GM18499 (cell line): ENCODE measurements around the gene PPM1L.

ENCODE experiments used
- ATAC-seq: cut with Tn5 transposase; IDR thresholded peaks from one replicate; pipeline ENCODE4 v1.9.1; 2021; ENCODE audit warnings: moderate number of reproducible peaks; ENCODE audit not compliant: insufficient read depth, unreplicated experiment

The PPM1L gene

GRCh38 chr3:161025911-161026310, 269.9 kb downstream of the PPM1L start:
- no peak for ATAC-seq

- no peak for ATAC-seq
These were observed 270.8 kb downstream of the PPM1L start for GRCh38 chr3:161026612-161027510.

- no peak for ATAC-seq
These were observed 272.6 kb downstream of the PPM1L start for GRCh38 chr3:161028555-161029153.

DNA sequence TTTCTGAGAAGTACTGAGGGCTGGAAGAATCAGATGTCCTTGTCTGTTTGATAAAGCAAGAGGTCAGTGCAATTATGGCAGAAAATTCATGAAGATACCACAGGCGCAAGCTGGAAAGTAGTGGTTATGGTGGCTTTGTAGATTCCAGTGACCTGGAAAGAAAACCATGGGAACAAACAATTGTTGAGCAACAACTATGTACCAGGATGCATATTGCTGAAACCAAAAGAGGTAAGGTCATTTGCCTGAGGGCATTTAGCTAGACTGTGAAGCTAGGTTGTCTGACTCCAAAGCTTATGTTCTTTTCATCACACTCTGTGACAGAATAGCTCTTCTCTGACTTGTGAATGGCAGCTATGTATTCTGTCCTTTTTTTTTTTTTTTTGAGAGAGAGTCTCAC, 275.1 kb downstream of the PPM1L start:
- no peak for ATAC-seq

- ATAC-seq, result peak; percentile 89
These were observed 279.0 kb downstream of the PPM1L start for GRCh38 chr3:161034913-161035550.

GRCh38 chr3:161035711-161036110, 279.7 kb downstream of the PPM1L start:
- ATAC-seq, result no peak

DNA sequence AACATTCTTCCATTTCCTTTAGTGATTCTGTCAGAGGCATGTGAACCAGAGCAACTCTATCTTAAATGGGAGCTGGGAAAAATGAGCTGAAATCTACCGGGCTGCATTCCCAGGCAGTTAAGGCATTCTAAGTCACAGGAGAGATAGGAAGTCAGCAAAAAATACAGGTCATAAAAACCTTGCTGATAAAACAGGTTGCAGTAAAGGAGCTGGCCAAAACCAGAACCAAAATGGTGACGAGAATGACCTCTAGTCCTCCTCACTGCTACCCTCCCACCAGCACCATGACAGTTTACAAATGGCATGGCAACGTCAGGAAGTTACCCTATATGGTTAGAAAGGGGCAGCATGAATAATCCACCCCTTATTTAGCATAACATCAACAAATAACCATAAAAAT, 282.7 kb downstream of the PPM1L start:
- no peak for ATAC-seq

DNA sequence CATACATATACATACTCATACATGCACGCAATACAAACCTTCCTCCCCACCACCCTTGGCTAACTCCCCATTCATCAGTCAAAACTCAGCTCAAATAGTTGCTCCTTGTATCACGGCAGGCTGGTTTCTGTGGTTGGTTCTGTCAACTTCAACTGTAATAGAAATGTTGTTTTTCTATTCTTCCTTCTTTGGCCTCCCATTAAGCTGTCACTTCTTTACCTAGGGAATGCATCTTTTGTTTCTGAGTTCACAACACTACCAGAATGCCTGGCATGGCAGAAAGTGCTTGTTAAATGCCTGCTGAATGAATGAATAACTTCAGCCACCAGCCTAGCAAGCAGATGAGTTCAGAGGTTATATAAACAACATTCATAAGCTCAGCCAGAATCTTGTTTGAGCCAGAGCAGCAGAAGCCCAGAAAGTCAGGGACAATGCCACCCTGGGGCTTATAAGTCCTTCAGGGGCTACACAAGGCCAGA, 286.0 kb downstream of the PPM1L start:
- ATAC-seq, result peak; percentile 52

DNA sequence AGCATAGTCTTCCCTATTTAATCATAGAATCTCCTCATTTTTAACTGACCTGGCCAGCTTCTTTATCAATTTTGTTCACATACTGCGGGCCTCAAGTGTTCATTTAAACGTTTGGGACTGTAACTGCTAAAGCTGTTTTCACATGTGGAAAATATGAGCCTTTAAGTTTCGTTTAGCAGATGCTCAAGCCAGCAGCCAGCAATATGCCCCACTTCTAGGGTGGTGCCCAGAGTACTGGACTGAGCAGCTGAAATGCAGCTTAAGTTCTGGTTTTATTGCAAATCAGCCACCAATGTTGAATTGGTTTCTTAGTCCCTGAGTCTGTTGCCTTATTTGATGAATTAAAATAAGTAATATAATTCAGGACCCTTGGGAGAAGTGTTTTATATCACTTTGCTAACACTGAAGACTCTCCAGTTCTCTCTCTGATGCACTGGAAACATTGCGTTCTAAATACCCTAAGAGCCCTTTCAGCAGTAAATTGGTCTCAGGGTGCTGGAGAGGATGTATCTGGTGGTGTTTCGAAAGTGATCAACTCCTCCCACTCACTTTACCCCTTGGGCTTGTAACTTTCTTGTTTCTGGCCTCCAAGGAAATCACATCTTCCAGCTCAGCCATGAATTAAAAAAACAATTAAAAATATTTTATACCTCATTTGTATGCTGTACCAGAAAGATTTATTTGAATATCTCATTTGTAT, 287.5 kb downstream of the PPM1L start:
- ATAC-seq, result peak; percentile 71

GRCh38 chr3:161049683-161050248, 293.7 kb downstream of the PPM1L start:
- ATAC-seq, result no peak

DNA sequence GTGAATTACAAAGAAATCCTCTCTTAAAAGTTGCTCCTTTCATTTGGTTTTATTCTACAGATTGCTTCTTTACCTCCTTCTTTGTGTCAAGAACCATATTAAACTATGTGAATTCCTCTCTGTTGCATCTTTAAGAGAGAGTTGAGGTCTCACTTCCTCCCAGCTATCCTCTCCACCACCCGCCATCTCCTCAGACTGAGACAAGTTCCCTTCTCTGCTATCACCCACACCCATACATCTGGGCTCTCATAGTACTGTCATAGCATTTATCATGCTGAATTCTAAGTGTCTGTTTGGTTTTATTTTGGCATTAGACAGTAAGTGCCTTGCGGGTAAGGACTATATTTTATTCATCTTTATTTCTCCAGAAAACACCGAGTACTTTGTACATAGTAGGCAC, 294.9 kb downstream of the PPM1L start:
- ATAC-seq, result peak; percentile 73

DNA sequence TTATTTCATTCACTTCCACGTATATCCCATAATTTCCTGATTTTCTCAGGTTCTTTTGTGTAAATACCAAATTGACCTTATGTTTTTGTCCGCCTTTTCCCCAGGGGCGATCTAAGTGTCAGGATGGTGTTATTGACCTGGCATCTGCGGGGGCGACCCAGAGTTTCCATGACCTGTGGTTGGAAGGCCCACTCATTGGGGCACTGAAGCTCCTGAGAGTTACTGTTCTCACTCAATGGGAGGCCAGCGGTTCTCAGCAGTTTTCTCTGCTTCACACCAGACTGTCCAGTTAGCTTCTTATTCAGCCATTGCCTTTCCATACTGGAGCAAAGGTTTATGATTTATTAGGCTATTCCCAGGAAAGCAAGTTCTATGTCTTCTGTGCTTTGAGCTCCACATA, 295.8 kb downstream of the PPM1L start:
- no peak for ATAC-seq

DNA sequence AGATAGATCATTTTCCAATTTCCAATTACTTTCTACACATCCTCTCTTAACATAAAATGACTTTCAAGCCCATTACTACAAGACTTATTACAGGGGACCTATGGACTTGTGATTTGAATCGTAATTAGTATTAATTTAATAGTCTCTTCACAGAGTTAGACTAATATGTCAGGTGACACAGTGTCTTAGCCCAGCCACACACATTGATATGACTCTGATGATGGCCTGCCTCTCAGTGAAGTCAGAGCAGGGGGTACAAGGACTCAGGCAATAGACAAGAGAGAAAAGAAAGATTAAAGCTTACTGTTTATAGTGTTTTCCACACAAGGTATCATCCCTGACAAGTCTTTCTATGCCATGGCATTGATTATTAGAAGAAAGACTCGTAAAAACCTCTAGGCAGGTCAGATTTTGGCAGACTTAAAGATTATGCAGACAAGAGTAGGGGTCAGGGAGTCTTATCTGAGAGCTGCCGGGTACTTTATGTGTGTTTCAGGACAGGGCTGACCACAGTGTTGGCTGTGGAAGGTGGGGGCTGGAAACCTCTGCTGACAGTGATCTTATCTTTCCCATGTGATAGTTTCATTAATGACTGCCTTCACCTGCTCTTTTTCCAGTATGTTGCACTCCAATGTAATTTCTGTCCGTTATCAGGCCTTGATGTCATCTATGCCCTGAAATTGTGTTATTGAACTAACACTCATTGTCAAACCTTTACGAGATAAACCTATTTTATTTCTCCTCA, 299.0 kb downstream of the PPM1L start:
- ATAC-seq, result no peak

GRCh38 chr3:161064413-161064812, 308.4 kb downstream of the PPM1L start:
- no peak for ATAC-seq

DNA sequence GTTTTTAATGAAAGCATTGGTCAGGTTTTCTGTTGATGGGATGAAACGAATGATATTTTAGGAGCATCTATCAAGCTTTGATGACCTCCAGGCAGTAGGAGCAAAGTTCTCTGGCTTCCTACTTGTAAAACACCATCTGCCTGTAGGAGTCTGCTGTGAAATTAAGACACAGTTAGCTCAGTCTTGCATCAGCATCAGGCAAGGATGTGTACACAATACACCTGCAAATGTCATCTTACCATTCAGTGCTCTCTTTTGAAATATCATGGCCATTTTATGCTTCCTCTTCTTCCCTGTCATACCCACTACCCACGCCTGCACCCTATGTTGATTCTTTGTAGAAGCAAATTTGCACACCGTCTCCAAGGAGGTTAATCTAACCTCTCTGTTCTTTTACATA, 310.9 kb downstream of the PPM1L start:
- ATAC-seq, result no peak

DNA sequence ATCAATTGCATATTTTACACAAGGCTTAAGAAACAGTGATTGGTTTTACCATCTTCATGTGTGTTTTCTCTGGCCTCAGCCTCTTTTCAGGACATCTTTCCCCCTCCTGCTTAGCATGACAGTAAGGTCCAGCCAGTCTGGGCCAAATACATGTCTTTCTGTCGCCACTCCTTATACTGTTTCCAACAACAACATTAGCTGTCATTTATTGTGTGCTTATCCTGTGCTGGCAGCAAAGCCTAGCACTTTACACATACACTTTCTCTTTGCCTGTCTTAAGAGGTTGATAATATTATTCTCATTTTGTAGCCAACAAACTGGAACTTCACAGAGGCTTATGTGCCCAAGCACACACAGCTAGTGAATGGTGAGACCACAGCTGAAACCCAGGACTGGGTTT, 311.3 kb downstream of the PPM1L start:
- ATAC-seq, result no peak

DNA sequence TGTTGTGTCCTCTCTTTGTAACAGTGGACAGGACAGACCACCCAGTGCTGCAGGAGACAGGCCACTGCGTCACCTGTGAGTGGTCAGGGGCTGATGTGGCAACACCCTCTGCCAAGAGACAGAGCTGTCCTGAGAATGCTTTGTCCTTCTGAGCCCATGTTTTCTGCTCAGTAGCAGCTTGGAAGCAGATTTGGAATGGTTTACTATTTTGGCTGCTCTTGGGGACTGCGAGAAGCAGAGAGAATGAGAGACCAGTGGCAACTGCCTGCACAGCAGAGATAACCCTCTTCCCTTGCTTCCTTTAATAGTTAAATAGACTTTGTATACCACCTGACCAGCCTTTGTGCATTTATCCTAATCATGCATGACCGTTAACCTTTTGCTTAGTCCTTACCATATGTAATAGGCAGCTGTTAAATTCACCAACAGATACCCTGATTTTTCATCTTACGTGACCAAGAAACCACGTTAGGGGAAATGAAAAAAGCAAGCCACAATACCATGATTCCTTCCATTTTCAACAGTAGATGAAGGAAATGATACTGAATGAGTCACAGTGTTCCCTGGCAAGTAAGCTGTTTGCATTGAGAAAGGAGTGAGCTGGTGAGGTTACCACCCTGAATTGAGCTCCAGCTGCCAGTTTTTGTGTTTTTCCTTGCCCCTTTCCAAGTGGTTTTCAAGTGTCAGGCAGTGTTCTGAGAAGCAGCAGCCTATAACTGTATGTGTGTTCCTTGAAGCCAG, 313.6 kb downstream of the PPM1L start:
- ATAC-seq, result peak; percentile 96

DNA sequence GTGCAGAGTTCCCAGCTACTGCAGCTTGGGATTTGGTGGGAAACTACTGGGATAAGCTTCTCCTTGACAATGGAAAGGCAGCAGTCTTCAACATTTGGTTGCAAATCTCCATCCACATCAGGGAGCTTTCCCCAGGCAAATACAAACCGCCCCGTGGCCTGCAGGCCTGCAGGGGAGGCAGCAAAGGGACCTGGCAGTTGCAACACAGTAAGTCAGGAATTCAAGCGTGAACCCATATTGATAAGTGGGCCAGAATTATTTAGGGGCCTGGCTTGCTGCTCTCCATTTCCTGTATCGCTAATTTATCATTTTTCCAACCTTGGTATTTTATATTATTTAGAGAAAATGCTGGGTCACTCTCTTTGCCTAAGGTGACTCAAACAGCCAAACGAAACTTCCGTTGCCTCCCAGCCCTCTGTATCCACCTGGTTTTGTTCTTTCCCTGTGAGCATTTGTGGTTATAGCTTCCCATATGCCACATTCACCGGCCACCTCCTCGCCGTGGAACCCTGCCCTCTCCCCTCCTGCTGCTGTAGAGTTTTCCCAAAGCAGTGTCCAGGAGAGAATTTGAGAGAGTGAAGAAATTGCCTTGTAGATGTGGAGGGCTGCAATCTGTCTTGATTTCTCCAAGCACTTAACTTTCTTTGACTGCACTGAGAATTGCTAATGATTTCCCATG, 314.4 kb downstream of the PPM1L start:
- no peak for ATAC-seq
